ENCODE data around the gene UCK2. TPM values are rescaled to one million over a fixed set of nuclear protein-coding genes. Genes with fewer than 3 reads are reported as not detected.

Gene UCK2
- total RNA-seq, 1 donor from 2014 or later: 49.8 TPM

- Mint-ChIP-seq H3K4me1 (ENCODE audit: unreplicated experiment) (peaks cover 25% of the 10 kb centered on the region), H3K27ac (ENCODE audit: unreplicated experiment) (no peak overlapping the region), H3K9me3 (ENCODE audit: unreplicated experiment) (peaks cover 14% of the 10 kb centered on the region), H3K4me3 (ENCODE audit: unreplicated experiment) (no peak overlapping the region), H3K36me3 (ENCODE audit: unreplicated experiment) (peaks cover 7% of the 10 kb centered on the region), H3K27me3 (ENCODE audit: unreplicated experiment) (no peaks in the 10 kb centered on the region)
- DNase-seq (ENCODE audit: extremely low spot score, unreplicated experiment): no peak
- no peak for TF ChIP-seq CTCF (IDR thresholded peaks at IDR 0.05)
These were observed 46.1 kb downstream of the UCK2 start for GRCh38 chr1:165873481-165873880.

GRCh38 chr1:165874643-165875042 lies 47.2 kb downstream of the UCK2 start:
- peaks cover 8% of the 10 kb centered on the region for H3K36me3 Mint-ChIP-seq (ENCODE audit: unreplicated experiment)
- H3K9me3 Mint-ChIP-seq (ENCODE audit: unreplicated experiment): peaks cover 14% of the 10 kb centered on the region
- peaks cover 17% of the 10 kb centered on the region for H3K4me1 Mint-ChIP-seq (ENCODE audit: unreplicated experiment)
- no peaks in the 10 kb centered on the region for H3K27me3 Mint-ChIP-seq (ENCODE audit: unreplicated experiment)
- H3K4me3 Mint-ChIP-seq (ENCODE audit: unreplicated experiment): no peak overlapping the region
- TF ChIP-seq CTCF (IDR thresholded peaks at IDR 0.05): no peak
- no peak overlapping the region for H3K27ac Mint-ChIP-seq (ENCODE audit: unreplicated experiment)
- no peak for DNase-seq (ENCODE audit: extremely low spot score, unreplicated experiment)

- peaks cover 14% of the 10 kb centered on the region for H3K9me3 Mint-ChIP-seq (ENCODE audit: unreplicated experiment)
- peak overlapping the region; percentile 14 for H3K27ac Mint-ChIP-seq (ENCODE audit: unreplicated experiment)
- no peak for TF ChIP-seq CTCF (IDR thresholded peaks at IDR 0.05)
These were observed 47.8 kb downstream of the UCK2 start for GRCh38 chr1:165875171-165875570.

GRCh38 chr1:165875604-165876003 lies 48.2 kb downstream of the UCK2 start:
- no peak for TF ChIP-seq CTCF (IDR thresholded peaks at IDR 0.05)
- Mint-ChIP-seq H3K27me3 (ENCODE audit: unreplicated experiment) (no peaks in the 10 kb centered on the region), H3K36me3 (ENCODE audit: unreplicated experiment) (peaks cover 8% of the 10 kb centered on the region), H3K9me3 (ENCODE audit: unreplicated experiment) (peaks cover 14% of the 10 kb centered on the region), H3K4me3 (ENCODE audit: unreplicated experiment) (no peak overlapping the region), H3K4me1 (ENCODE audit: unreplicated experiment) (peaks cover 14% of the 10 kb centered on the region), H3K27ac (ENCODE audit: unreplicated experiment) (peak overlapping the region; percentile 14)
- DNase-seq (ENCODE audit: extremely low spot score, unreplicated experiment): no peak

More at GRCh38 chr1:165875171-165875570, 47.8 kb downstream of the UCK2 start:
- no peak overlapping the region for H3K4me3 Mint-ChIP-seq (ENCODE audit: unreplicated experiment)
- H3K36me3 Mint-ChIP-seq (ENCODE audit: unreplicated experiment): peaks cover 8% of the 10 kb centered on the region
- H3K27me3 Mint-ChIP-seq (ENCODE audit: unreplicated experiment): no peaks in the 10 kb centered on the region
- H3K4me1 Mint-ChIP-seq (ENCODE audit: unreplicated experiment): peaks cover 14% of the 10 kb centered on the region
- DNase-seq (ENCODE audit: extremely low spot score, unreplicated experiment): no peak

- peaks cover 14% of the 10 kb centered on the region for H3K9me3 Mint-ChIP-seq (ENCODE audit: unreplicated experiment)
- no peak overlapping the region for H3K27ac Mint-ChIP-seq (ENCODE audit: unreplicated experiment)
- H3K36me3 Mint-ChIP-seq (ENCODE audit: unreplicated experiment): peaks cover 8% of the 10 kb centered on the region
- DNase-seq (ENCODE audit: extremely low spot score, unreplicated experiment): no peak
- no peak for TF ChIP-seq CTCF (IDR thresholded peaks at IDR 0.05)
- H3K4me3 Mint-ChIP-seq (ENCODE audit: unreplicated experiment): no peak overlapping the region
- H3K27me3 Mint-ChIP-seq (ENCODE audit: unreplicated experiment): no peaks in the 10 kb centered on the region
- H3K4me1 Mint-ChIP-seq (ENCODE audit: unreplicated experiment): peaks cover 11% of the 10 kb centered on the region
These were observed 48.7 kb downstream of the UCK2 start for GRCh38 chr1:165876121-165876520.

Data from osteocyte (in vitro differentiated cells).